ENCODE measurements around the gene IWS1.
"Not testable (repeated sequence)": the region's sequence is repeated elsewhere in the genome, so short reads cannot be mapped to it uniquely, and the experiment has no call there.

Gene IWS1

GRCh38 chr2:127529416-127529815, 3.1 kb upstream of the IWS1 start:
- DNase-seq, result not testable (repeated sequence)

GRCh38 chr2:127528487-127528886, 2.2 kb upstream of the IWS1 start:
- no peak for DNase-seq

DNA sequence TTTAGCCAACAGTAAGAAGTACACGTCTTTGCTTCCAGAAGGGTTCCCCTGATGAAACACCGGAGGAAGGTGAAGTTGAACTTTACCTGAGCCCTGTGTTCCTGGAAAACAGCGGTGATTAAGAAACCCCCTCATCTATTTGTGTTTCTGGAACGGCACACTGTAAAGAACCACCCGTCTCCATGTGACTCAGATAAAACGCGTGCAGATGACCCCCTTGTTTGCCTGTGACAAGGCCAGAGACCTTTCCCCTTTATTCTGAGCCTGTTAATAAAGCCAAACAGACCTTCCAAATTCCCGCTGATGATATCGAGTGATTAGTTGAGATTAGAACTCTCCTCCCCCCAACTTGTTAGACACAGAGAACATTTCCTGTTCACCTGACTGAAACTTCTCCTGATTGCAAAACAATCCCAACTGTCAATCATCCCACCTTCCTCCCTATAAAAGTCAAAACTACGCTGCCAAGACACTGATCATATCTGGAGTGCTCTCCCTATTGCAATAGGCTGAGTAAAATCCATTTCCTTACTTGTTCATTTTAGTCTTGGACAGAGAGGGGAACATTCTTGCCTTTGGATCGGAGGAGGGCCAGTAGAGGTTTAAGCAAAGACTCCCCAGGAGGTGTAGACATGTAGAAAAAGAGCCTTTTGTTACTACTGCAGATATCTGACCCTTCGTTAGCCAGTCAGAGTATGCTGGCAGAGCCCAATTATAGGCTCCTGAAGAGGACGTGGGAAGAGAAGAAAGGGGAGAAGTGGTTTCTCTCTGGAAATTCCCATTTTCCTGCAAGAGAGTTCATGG, 914 bp upstream of the IWS1 start:
- DNase-seq, result peak in 1 of 51 donors; percentile 84

DNA sequence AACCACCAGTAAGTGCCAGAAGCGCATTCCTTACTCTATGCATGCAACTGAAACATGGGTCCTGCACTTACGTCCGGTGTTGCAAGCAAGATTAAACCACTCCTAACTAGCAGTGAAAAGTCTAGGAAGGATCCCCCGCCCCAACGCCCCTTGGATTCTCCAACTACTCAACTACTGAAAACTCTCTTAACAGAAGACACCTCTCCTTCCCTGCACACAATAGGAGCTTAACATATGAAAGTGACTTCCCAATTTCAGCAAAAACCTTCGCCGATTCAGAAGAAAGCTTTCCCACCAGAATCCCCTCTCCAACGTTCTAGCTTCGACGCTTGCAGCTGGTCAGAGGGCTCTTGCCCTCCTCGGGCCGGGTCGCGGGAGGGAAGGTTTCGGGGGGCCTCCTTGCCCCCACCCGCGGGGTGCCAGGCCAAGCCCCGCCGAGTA, 578 bp downstream of the IWS1 start:
- no peak for DNase-seq

DNA sequence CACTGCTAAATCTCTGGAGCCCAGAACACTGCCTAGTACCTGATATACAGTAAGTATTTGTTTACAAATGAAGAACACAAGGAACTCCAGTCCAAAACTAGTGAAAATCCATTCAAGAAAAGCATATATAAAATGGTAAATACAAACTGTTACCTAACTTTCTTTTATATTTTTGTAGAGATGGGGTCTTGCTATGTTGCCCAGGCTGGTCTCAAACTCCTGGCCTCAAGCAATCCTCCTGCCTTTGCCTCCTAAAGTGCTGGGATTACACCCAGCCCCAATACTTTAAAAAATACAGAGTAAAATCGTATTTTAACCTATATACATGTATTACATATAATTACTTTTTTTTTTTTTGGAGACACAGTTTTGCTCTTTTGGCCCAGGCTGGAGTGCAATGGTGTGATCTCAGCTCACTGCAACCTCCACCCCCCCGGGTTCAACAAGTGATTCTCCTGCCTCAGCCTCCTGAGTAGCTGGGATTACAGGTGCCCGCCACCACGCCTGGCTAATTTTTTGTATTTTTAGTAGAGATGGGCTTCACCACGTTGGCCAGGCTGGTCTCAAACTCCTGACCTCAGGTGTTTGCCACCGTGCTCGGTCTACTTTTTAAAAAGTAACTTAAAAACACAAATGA, 2.0 kb downstream of the IWS1 start:
- not testable (repeated sequence) for DNase-seq

DNA sequence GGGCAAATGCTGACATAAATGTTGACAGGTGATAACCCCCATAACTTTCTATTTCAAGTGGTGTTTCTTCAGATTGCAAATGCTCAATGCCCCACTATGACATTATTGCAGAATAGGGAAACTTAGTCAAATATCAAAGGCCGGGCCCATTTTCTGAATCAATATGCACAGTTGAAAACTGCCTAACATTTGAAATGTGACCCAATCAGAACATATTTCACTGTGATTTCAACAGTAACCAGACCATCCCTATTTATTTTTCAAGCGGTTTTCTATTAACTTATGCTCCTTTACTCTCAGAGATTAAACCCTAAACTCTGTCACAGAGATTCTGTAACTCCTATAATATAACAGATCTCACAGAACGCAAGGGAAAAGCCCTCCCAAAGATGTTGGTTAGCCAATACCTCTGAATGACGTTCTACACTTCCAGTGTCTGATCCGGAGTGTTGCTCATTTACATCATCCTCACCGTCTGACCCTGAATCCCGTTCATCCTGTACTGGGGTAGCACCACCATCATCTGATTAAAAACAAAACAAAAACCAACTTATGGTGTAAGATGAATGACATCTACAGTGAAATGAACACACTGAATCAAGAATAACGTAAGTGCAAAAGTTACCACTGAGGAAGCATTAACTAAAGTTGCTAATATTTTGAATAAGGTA, 2.9 kb downstream of the IWS1 start:
- DNase-seq, result no peak

GRCh38 chr2:127520424-127520823, 5.9 kb downstream of the IWS1 start:
- no peak for DNase-seq

DNA sequence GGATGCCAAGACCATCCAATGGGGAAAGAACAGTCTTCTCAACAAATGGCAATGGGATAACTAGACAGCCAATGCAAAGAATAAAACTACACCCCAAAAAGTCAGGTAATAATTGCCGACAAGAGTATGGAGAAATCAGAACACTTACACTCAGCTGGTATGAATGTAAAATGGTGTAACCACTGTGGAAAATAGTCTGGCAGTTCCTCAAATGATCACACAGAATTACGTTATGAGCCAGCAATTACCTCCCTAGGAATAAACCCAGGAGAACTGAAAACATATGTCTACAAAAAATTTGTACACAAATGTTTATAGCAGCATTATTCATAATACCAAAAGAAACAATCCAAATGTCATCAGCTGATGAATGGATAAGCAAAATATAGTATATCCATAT, 8.8 kb downstream of the IWS1 start:
- no peak for DNase-seq

GRCh38 chr2:127516041-127516762, 10.1 kb downstream of the IWS1 start:
- peak in 42 of 51 donors; percentile 3 to 85 (median 64) for DNase-seq

- DNase-seq, result peak in 1 of 51 donors; percentile 4
These were observed 10.8 kb downstream of the IWS1 start for GRCh38 chr2:127515383-127515915.

GRCh38 chr2:127514485-127514884, 11.8 kb downstream of the IWS1 start:
- DNase-seq, result peak in 42 of 51 donors; percentile 1 to 88 (median 58)

GRCh38 chr2:127514076-127514475, 12.2 kb downstream of the IWS1 start:
- peak in 1 of 51 donors; percentile 41 for DNase-seq

DNA sequence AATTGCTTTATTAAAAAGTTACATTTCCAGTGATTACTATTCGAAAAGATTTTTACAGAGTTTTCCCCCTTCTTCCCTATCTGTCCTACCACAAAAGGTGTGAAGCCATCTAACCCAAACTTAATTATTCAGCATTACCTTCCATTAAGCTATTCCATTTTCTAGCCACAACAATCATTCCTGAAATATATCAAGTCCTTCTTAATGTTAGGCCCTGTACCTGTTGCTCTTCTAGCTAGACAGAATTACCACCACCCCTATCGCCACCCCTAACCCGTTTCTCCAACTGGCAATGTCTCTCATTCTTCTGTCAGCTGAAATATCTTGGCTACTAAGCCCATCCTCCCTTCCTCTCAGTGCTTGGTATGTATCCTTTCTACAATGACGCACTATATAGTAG, 13.9 kb downstream of the IWS1 start:
- DNase-seq, result no peak

- no peak for DNase-seq
These were observed 14.4 kb downstream of the IWS1 start for GRCh38 chr2:127511917-127512316.

- no peak for DNase-seq
These were observed 15.1 kb downstream of the IWS1 start for GRCh38 chr2:127511090-127511695.

- DNase-seq, result no peak
These were observed 16.2 kb downstream of the IWS1 start for GRCh38 chr2:127510073-127510472.

DNA sequence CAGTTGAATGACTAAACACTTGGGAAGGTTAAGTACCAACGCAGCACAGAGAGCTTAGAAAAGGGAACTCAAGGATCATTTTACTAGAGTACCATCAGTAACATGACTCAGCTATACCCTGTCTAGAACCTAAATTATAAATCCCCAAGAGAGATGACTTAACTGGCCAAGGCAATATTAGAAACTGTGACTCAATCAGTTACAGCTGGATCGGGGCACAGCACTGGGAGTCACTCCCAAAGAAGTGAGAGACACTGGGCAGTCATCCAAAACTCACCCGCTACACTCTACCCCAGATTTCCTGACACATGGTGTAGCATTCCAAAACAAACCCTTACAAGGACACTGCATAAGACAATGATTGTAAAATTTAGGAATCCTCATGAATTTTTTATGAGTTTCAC, 17.7 kb downstream of the IWS1 start:
- DNase-seq, result peak in 39 of 51 donors; percentile 7 to 78 (median 51)

- no peak for DNase-seq
These were observed 18.2 kb downstream of the IWS1 start for GRCh38 chr2:127508023-127508630.

GRCh38 chr2:127506510-127506909, 19.8 kb downstream of the IWS1 start:
- DNase-seq, result no peak

All from hypothalamus (tissue), 51 donors.